Stimulated activated CD8-positive, alpha-beta memory T cell treated with anti-CD3 and anti-CD28 coated beads, Interleukin-7, amount 100 ng/mL, for 48 hours (primary cell): ENCODE data around the gene ST3GAL3.

Source experiments
- DNase-seq, 2 donors: peaks; one replicate each; pipeline ENCODE4 v3.0.0-alpha.2; 2020; ENCODE audit warnings: low read depth in 1 of 2; ENCODE audit errors: extremely low read depth in 1 of 2

ST3GAL3 gene

DNA sequence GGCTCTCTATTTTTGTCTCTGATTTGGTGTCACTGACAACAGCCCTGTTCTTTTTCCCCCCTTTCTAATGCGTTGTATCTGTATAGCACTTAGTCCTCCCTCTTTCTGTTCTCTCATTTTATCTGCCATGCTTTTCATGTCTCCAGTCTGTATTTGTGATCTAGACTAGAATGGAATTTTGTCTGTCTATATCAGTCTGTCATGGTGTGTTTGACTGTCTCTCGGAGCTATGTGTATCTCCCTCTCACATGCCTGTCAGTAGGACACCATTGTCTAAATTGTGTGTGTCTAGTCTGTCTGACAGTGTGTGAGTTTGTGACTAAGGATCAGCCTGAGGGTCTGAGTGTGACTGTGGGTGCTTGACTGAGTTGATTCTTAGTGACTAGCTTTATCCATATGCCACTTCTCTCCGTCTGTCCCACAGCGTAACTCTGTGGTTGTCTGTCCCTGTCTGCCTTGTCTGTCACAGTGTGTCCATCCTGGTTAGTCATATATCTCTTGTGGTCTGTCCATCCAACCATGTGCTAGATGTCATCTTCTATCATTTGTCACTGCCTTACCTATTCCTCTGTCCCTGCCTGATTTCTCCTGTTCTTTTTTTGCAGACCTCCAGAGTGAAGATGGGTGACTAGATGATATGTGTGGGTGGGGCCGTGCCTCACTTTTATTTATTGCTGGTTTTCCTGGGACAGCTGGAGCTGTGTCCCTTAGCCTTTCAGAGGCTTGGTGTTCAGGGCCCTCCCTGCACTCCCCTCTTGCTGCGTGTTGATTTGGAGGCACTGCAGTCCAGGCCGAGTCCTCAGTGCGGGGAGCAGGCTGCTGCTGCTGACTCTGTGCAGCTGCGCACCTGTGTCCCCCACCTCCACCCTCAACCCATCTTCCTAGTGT lies 270.3 kb downstream of the ST3GAL3 start:
- no peak for DNase-seq

DNA sequence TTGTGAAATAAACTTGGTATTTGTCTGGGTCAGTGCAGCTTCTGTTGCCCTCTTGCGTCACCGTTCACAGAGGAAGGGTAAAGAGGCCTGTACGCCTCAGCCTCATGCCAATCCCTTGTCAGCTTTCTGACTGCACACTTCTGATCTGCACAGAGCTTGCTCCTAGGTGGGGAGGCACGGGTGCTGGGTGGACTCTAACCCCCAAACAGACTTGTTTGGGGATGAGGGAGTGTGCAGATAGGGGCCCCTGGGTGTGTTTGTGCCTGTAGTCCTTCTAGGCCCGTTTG lies 270.9 kb downstream of the ST3GAL3 start:
- no peak for DNase-seq

DNA sequence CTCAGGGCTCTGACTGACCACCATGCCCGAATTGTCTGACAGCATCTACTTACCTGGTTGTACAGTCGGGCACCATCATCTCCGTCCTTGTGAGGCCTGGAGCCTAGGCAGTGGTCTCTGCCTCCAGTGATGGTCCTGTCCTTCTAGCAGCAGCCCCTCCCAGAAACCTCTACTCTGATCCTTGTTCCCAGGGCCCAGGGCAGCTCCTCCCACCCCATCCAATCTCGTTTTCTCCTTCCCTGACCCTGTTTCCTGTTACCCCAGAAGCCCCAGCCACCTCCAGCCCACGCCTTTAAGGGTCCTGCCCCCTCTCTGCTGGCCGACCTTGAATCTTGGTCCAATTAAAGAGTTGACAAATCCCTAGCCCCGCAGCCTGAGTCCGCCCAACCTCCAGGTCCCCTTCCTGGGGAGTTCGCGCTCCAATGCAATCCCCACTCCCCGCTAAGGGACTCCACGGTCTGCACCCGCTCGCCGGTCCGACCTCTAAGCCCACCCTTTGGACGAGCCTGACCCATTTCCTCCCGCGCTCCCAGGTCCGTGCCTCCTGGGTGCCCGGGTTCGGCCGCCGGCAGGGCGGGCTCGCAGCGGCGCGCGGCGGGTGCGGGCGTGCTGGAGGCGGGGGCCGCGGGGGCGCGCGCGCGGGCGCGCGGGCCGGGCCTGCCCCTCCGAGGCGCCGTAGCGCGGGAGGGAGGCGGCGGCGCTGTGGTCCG lies 271.4 kb downstream of the ST3GAL3 start, which contains the start of gene B4GALT2:
Gene B4GALT2, plus strand, starts transcription at position 660 of the 710 bp plus-strand sequence. CDS start 1,951 bp downstream, outside the sequence.
- DNase-seq = no peak

DNA sequence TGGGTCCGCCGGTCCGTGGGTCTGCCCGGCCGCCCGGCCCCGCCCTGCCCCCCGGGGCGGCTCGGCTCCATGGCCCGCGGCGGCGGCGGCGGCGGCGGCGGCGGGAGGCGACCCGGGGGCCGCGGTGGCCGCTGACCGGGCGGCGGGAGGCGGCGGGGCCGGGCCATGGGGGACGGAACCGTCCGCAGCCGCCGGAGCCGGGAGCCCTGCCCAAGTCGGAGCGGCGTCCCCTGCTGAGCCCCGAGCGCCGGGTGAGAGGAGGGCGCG lies 271.9 kb downstream of the ST3GAL3 start:
- DNase-seq = no peak

DNA sequence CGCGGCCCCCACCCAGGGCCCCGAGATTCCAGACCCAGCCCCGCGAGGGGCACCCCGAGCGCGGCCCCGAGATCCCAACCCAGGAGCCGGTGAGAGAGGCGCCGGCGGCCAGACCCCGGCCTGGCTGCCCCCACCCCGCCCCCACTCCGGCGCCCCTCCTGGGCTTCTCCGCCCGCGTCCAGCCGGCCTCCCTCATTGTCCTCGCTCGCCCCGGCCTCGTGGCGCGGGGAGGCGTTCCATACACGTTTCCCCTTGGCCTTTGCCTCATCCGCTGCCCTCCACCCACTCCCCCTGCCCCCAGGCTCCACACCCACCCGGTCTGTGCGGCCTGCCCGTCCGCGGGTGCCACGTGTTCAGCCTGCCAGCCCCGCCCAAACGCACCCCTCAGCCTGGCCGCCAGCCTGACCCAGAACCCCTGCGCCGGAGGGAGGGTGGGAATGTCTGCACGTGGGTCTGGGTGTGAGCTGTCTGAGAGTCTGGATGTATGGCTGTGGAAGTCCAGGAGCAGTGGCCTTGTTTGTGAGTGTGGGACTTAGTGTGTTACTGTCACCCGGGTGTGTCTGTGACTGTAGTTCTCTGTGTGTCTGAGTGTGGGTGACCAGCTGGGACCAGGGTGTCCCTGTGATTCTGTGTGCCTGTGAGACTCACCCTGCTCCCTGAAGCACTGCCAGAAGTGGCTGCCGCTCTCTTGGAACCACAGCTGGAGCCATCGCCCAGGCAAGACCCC lies 272.4 kb downstream of the ST3GAL3 start:
- DNase-seq = no peak

DNA sequence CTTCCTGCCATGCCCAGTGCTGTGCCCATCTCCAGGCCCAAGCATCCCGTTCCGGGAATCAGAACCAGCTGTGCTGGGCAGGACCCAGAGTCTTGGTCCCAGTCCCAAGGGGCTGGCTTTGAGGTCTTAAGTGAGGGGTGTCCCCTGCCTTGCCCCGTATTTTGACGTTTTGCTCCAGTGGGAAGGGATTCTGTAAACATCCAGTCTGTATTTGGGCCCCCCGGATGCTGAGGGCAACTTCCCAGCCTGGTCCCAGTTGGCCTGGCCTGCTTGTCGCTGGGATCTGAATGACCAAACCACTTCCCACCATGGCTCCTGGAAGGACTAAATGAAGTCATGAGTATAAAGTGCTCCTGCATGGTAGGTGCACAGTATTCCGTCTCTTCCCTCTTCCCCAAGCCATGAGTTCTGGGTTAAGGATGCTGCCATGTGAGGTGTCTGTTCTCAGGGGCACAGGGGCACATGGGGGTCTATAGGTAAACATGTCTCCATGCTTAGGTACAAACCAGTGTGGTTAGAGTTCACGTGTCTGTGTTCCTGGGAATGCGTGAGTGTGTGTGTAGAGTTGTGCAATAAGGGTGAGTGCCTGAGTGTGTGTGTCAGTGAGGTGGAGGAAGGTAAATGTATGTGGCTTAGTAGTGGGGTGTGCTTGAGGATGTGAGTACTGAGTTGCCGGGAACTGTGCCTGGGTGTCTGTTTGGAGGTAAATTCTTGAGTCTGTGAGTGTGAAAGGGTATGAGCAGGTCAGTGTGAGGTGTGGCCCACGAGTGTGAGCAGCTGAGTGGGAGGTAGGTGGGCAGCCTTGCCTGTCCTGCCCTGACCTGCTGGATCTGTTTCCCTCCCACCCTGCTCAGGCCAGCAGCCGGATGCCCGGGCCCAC lies 273.2 kb downstream of the ST3GAL3 start:
- no peak for DNase-seq
